ENCODE results near the gene HEXA. TPM values are rescaled to one million over a fixed set of nuclear protein-coding genes. Genes with fewer than 3 reads are reported as not detected.
A peak's percentile ranks its signal among the peaks of the same experiment; 100 is the strongest.

Gene HEXA
- total and polyA plus RNA-seq, 10 donors = 99.1 to 172 (median 117) TPM

GRCh38 chr15:72368899-72369298, 6.9 kb downstream of the HEXA start:
- peak overlapping the region in 1 of 8 donors; percentile 32 for H3K4me3 ChIP-seq
- H3K36me3 ChIP-seq = peaks cover 0 to 54% (median 7%) of the 10 kb centered on the region in 6 donors
- H3K9me3 ChIP-seq = no peaks in the 10 kb centered on the region
- 48 to 74% (median 58%) methylated on average over 2 of the region's 2 CpGs for WGBS, 5 donors
- TF ChIP-seq POLR2A (IDR thresholded peaks at IDR 0.05) (no peak), POLR2AphosphoS5 (IDR thresholded peaks at IDR 0.05) (peak in 1 of 3 donors; percentile 22)
- DNase-seq = no peak
- no peaks in the 10 kb centered on the region for H3K27me3 ChIP-seq (replicated peaks in 1 of 7)
- peaks cover 21 to 96% (median 77%) of the 10 kb centered on the region in 6 donors for H3K4me1 ChIP-seq
- intact Hi-C loops (cut with DNase I; ENCODE audit: low total_unique reads) = no loop called here
- H3K27ac ChIP-seq = peak overlapping the region in 6 of 8 donors; percentile 31 to 78 (median 66)

- Histone ChIP-seq H3K27me3 (replicated peaks in 1 of 7) (no peaks in the 10 kb centered on the region), H3K4me3 (peak overlapping the region in 1 of 8 donors; percentile 32), H3K9me3 (no peaks in the 10 kb centered on the region), H3K27ac (peak overlapping the region in 6 of 8 donors; percentile 31 to 78 (median 66)), H3K4me1 (peaks cover 19 to 90% (median 72%) of the 10 kb centered on the region in 6 donors), H3K36me3 (peaks cover 0 to 60% (median 7%) of the 10 kb centered on the region in 6 donors)
- no peak for TF ChIP-seq CTCF (IDR thresholded peaks at IDR 0.05 in 8 of 11, conservative IDR thresholded peaks at IDR 0.05 in 3 of 11)
- no peak for TF ChIP-seq POLR2A (IDR thresholded peaks at IDR 0.05)
- no peak for TF ChIP-seq POLR2AphosphoS5 (IDR thresholded peaks at IDR 0.05)
- intact Hi-C loops (cut with DNase I; ENCODE audit: low total_unique reads) = no loop called here
- DNase-seq = no peak
- WGBS, 5 donors = 29 to 63% (median 53%) methylated on average over 2 of the region's 2 CpGs
These were observed 7.5 kb downstream of the HEXA start for GRCh38 chr15:72368325-72368724.

- H3K4me3 ChIP-seq = no peak overlapping the region
- H3K9me3 ChIP-seq = no peaks in the 10 kb centered on the region
- intact Hi-C loops (cut with DNase I; ENCODE audit: low total_unique reads) = no loop called here
- peak overlapping the region in 3 of 8 donors; percentile 9 to 32 (median 31) for H3K27ac ChIP-seq
- DNase-seq = no peak
- 44 to 66% (median 58%) methylated on average over 1 of the region's 1 CpG for WGBS, 5 donors
- peaks cover 0 to 65% (median 7%) of the 10 kb centered on the region in 6 donors for H3K36me3 ChIP-seq
- H3K27me3 ChIP-seq (replicated peaks in 1 of 7) = no peaks in the 10 kb centered on the region
- H3K4me1 ChIP-seq = peaks cover 8 to 82% (median 55%) of the 10 kb centered on the region in 6 donors
- peak in 1 of 3 donors; percentile 38 for TF ChIP-seq POLR2AphosphoS5 (IDR thresholded peaks at IDR 0.05)
- no peak for TF ChIP-seq POLR2A (IDR thresholded peaks at IDR 0.05)
These were observed 10.0 kb downstream of the HEXA start for GRCh38 chr15:72365844-72366243.

GRCh38 chr15:72361176-72361575, 14.6 kb downstream of the HEXA start:
- Histone ChIP-seq H3K27ac (no peak overlapping the region), H3K4me3 (no peak overlapping the region), H3K27me3 (replicated peaks in 1 of 7) (no peaks in the 10 kb centered on the region), H3K9me3 (no peaks in the 10 kb centered on the region), H3K36me3 (peaks cover 0 to 48% (median 5%) of the 10 kb centered on the region in 6 donors), H3K4me1 (peaks cover 4 to 80% (median 32%) of the 10 kb centered on the region in 6 donors)
- TF ChIP-seq POLR2A (IDR thresholded peaks at IDR 0.05) = no peak
- TF ChIP-seq CTCF (IDR thresholded peaks at IDR 0.05 in 8 of 11, conservative IDR thresholded peaks at IDR 0.05 in 3 of 11) = no peak
- no peak for TF ChIP-seq POLR2AphosphoS5 (IDR thresholded peaks at IDR 0.05)
- WGBS, 5 donors = 81 to 94% (median 87%) methylated on average over 1 of the region's 1 CpG
- intact Hi-C loops (cut with DNase I; ENCODE audit: low total_unique reads) = no loop called here
- DNase-seq = no peak

GRCh38 chr15:72358650-72359171, 17.1 kb downstream of the HEXA start:
- intact Hi-C loops (cut with DNase I; ENCODE audit: low total_unique reads) = no loop called here
- peak in 2 of 3 donors; percentile 36 to 41 for TF ChIP-seq POLR2AphosphoS5 (IDR thresholded peaks at IDR 0.05)
- no peak for TF ChIP-seq CTCF (IDR thresholded peaks at IDR 0.05 in 8 of 11, conservative IDR thresholded peaks at IDR 0.05 in 3 of 11)
- no peak for TF ChIP-seq POLR2A (IDR thresholded peaks at IDR 0.05)
- H3K27me3 ChIP-seq (replicated peaks in 1 of 7) = no peaks in the 10 kb centered on the region
- no peaks in the 10 kb centered on the region for H3K9me3 ChIP-seq
- H3K27ac ChIP-seq = peak overlapping the region in 6 of 8 donors; percentile 13 to 67 (median 46)
- peak; percentile 79 for DNase-seq
- peaks cover 4 to 62% (median 25%) of the 10 kb centered on the region in 6 donors for H3K4me1 ChIP-seq
- H3K4me3 ChIP-seq = no peak overlapping the region
- WGBS, 5 donors = 28 to 67% (median 54%) methylated on average over 7 of the region's 7 CpGs
- peaks cover 0 to 65% (median 29%) of the 10 kb centered on the region in 6 donors for H3K36me3 ChIP-seq
